Testis (tissue), 2 donors: ENCODE data around the gene DAZL.

ENCODE experiments used
- CTCF ChIP-seq, 3 experiments: fragments of 450-650 bp in 2 of 3; fragments of 200-600 bp in 1 of 3; sonication (generic) in 1 of 3; IDR thresholded peaks; one replicate each; pipeline ENCODE4 v1.5.1; 2016 to 2019; ENCODE audit warnings: antibody characterized with exemption in 3 of 3, mild to moderate bottlenecking in 2 of 3, moderate library complexity in 1 of 3
- POLR2A ChIP-seq: fragments of 450-650 bp; IDR thresholded peaks from one replicate; pipeline ENCODE4 v1.6.1; 2017; ENCODE audit warnings: antibody characterized with exemption, mild to moderate bottlenecking, moderate library complexity

GRCh38 chr3:16546186-16547010, 58.8 kb downstream of the DAZL start:
- TF ChIP-seq CTCF (IDR thresholded peaks at IDR 0.05) (no peak), POLR2A (no peak)
